ENCODE data around the gene ZNF416. TPM values are rescaled to one million over a fixed set of nuclear protein-coding genes. Genes with fewer than 3 reads are reported as not detected.
A peak's percentile ranks its signal among the peaks of the same experiment; 100 is the strongest.

ZNF416 gene
- total and polyA plus RNA-seq, 2 donors (not counting 1 experiment from before 2014, with no cell fraction given), result 1.6 to 13.9 TPM

DNA sequence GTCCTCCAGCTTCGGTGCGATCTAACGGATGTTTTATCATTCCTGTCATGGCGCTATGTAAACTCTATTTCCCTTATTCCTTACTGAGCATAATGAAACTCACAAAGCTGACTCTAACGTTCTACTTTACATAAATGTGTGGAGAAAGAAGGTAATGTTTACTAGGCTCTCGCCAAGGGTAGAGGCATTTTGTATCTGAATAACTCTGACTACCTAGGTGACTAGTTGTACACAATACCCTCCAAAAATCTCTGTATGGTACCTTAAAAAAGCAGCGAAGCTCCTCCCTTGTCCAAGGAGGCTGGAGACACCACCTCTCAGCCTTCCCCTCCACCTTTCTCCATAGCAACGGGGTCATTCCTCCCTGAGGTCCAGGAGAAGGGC lies 20.7 kb upstream of the ZNF416 start:
- peak overlapping the region; percentile 90 for H3K4me3 Mint-ChIP-seq
- 0% methylated on average over 2 of the region's 8 CpGs for WGBS (ENCODE audit: insufficient coverage)
- ChIA-PET POLR2A (no interaction called here), CTCF (interaction anchor here (1.3 kb wide), 1 partner anchor 15 kb away, joined by 3 read pairs; the partner anchor contains the start of gene ZNF134)
- peak overlapping the region; percentile 44 to 81 (median 77) for H3K4me3 ChIP-seq (ENCODE audit: control extremely low read depth in 1 of 5, extremely low read depth in 1 of 5, insufficient read depth in 1 of 5, low read depth in 2 of 5, low read length in 4 of 5)
- H3K4me1 ChIP-seq (ENCODE audit: control insufficient read depth in 2 of 2, insufficient read depth in 2 of 2, low read length in 2 of 2), result peaks cover 11 to 14% of the 10 kb centered on the region in 2 donors
- no peaks in the 10 kb centered on the region for H3K27me3 ChIP-seq (replicated peaks in 1 of 4; ENCODE audit: control extremely low read depth in 1 of 4, control insufficient read depth in 3 of 4, insufficient read depth in 4 of 4, low read length in 3 of 4)
- no peak for TF ChIP-seq EZH2 (IDR thresholded peaks at IDR 0.05; ENCODE audit: borderline replicate concordance, insufficient read depth, low read depth, low read length, poor library complexity, severe bottlenecking)
- TF ChIP-seq, protein P1, sequence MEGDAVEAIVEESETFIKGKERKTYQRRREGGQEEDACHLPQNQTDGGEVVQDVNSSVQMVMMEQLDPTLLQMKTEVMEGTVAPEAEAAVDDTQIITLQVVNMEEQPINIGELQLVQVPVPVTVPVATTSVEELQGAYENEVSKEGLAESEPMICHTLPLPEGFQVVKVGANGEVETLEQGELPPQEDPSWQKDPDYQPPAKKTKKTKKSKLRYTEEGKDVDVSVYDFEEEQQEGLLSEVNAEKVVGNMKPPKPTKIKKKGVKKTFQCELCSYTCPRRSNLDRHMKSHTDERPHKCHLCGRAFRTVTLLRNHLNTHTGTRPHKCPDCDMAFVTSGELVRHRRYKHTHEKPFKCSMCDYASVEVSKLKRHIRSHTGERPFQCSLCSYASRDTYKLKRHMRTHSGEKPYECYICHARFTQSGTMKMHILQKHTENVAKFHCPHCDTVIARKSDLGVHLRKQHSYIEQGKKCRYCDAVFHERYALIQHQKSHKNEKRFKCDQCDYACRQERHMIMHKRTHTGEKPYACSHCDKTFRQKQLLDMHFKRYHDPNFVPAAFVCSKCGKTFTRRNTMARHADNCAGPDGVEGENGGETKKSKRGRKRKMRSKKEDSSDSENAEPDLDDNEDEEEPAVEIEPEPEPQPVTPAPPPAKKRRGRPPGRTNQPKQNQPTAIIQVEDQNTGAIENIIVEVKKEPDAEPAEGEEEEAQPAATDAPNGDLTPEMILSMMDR (IDR thresholded peaks at IDR 0.05), result no peak
- H4K20me1 ChIP-seq (ENCODE audit: control insufficient read depth, insufficient read depth, low read length, poor library complexity, severe bottlenecking), result no peaks in the 10 kb centered on the region
- DNase-seq (no peak), ATAC-seq (ENCODE audit: low read depth) (peak; percentile 34)
- H3K9ac ChIP-seq (ENCODE audit: low read length), result peak overlapping the region; percentile 88
- H3K27me3 Mint-ChIP-seq, result peaks cover 3% of the 10 kb centered on the region
- peaks cover 20% of the 10 kb centered on the region for H3K4me1 Mint-ChIP-seq
- peaks cover 6 to 9% (median 9%) of the 10 kb centered on the region in 3 donors for H3K9me3 ChIP-seq (ENCODE audit: control extremely low read depth in 1 of 3, control insufficient read depth in 2 of 3, insufficient read depth in 1 of 3, low read length in 2 of 3)
- peak overlapping the region; percentile 96 for H3K4me2 ChIP-seq (replicated peaks; ENCODE audit: low read depth, low read length, poor library complexity, severe bottlenecking)
- intact Hi-C loops (cut with micrococcal nuclease), result loop anchor here (1.0 to 5.0 kb wide), 5 partner anchors 15 to 248 kb away; partner anchors contain the start of genes ZNF134, ZNF211, ZNF416 and ZNF587
- peaks cover 0 to 5% of the 10 kb centered on the region in 2 experiments for H3K36me3 ChIP-seq (replicated peaks in 1 of 2; ENCODE audit: control extremely low read depth in 1 of 2, control insufficient read depth in 1 of 2, extremely low read depth in 1 of 2, insufficient read depth in 2 of 2, low read length in 1 of 2)
- peak overlapping the region in 1 of 2 donors; percentile 52 for H3K27ac ChIP-seq (ENCODE audit: low read length in 2 of 2)
- H2AFZ ChIP-seq (ENCODE audit: insufficient read depth, low read depth, low read length, poor library complexity, severe bottlenecking), result peak overlapping the region; percentile 89
- peaks cover 4% of the 10 kb centered on the region for H3K9me3 Mint-ChIP-seq (ENCODE audit: insufficient read depth)
- peak overlapping the region; percentile 79 for H3K27ac Mint-ChIP-seq
- peaks cover 13% of the 10 kb centered on the region for H3K79me2 ChIP-seq (ENCODE audit: control insufficient read depth, insufficient read depth, low read length)

- CTCF ChIA-PET, result no interaction called here
- H3K4me2 ChIP-seq (replicated peaks; ENCODE audit: low read depth, low read length, poor library complexity, severe bottlenecking), result no peak overlapping the region
- H3K9me3 ChIP-seq (ENCODE audit: control extremely low read depth in 1 of 3, control insufficient read depth in 2 of 3, insufficient read depth in 1 of 3, low read length in 2 of 3), result peaks cover 24 to 73% (median 66%) of the 10 kb centered on the region in 3 donors
- no peak for TF ChIP-seq EZH2 (IDR thresholded peaks at IDR 0.05; ENCODE audit: borderline replicate concordance, insufficient read depth, low read depth, low read length, poor library complexity, severe bottlenecking)
- TF ChIP-seq, protein P1 (IDR thresholded peaks at IDR 0.05), result no peak
- intact Hi-C loops (cut with micrococcal nuclease), result loop anchor here (10.0 kb wide), 1 partner anchor 567 kb away; the partner anchor contains the start of gene ZNF329
- no peak overlapping the region for H3K4me3 ChIP-seq (ENCODE audit: control extremely low read depth in 1 of 5, extremely low read depth in 1 of 5, insufficient read depth in 1 of 5, low read depth in 2 of 5, low read length in 4 of 5)
- H3K27ac ChIP-seq (ENCODE audit: low read length in 2 of 2), result no peak overlapping the region
- H3K79me2 ChIP-seq (ENCODE audit: control insufficient read depth, insufficient read depth, low read length), result peaks cover 26% of the 10 kb centered on the region
- DNase-seq, result no peak
- POLR2A ChIA-PET, result interaction anchor here (0.6 kb wide), 1 partner anchor 336 kb away, joined by 6 read pairs; no protein-coding TSS in a partner anchor
- H3K27ac Mint-ChIP-seq, result no peak overlapping the region
- no peak overlapping the region for H3K4me3 Mint-ChIP-seq
- H3K4me1 ChIP-seq (ENCODE audit: control insufficient read depth in 2 of 2, insufficient read depth in 2 of 2, low read length in 2 of 2), result peaks cover 16 to 21% of the 10 kb centered on the region in 2 donors
- no peaks in the 10 kb centered on the region for H4K20me1 ChIP-seq (ENCODE audit: control insufficient read depth, insufficient read depth, low read length, poor library complexity, severe bottlenecking)
- H3K4me1 Mint-ChIP-seq, result peaks cover 17% of the 10 kb centered on the region
- H3K27me3 Mint-ChIP-seq, result no peaks in the 10 kb centered on the region
- 100% methylated on average over 1 of the region's 1 CpG for WGBS (ENCODE audit: insufficient coverage)
- H3K9me3 Mint-ChIP-seq (ENCODE audit: insufficient read depth), result peaks cover 26% of the 10 kb centered on the region
- no peak overlapping the region for H2AFZ ChIP-seq (ENCODE audit: insufficient read depth, low read depth, low read length, poor library complexity, severe bottlenecking)
- H3K27me3 ChIP-seq (replicated peaks in 1 of 4; ENCODE audit: control extremely low read depth in 1 of 4, control insufficient read depth in 3 of 4, insufficient read depth in 4 of 4, low read length in 3 of 4), result no peaks in the 10 kb centered on the region
- H3K36me3 ChIP-seq (replicated peaks in 1 of 2; ENCODE audit: control extremely low read depth in 1 of 2, control insufficient read depth in 1 of 2, extremely low read depth in 1 of 2, insufficient read depth in 2 of 2, low read length in 1 of 2), result peaks cover 20 to 43% of the 10 kb centered on the region in 2 experiments
- no peak overlapping the region for H3K9ac ChIP-seq (ENCODE audit: low read length)
- no peak for ATAC-seq (ENCODE audit: low read depth)
These were observed 8.8 kb upstream of the ZNF416 start for GRCh38 chr19:57587529-57587928.

All from B cell (primary cell).